ENCODE results near the gene ANKRD60.

The ANKRD60 gene

DNA sequence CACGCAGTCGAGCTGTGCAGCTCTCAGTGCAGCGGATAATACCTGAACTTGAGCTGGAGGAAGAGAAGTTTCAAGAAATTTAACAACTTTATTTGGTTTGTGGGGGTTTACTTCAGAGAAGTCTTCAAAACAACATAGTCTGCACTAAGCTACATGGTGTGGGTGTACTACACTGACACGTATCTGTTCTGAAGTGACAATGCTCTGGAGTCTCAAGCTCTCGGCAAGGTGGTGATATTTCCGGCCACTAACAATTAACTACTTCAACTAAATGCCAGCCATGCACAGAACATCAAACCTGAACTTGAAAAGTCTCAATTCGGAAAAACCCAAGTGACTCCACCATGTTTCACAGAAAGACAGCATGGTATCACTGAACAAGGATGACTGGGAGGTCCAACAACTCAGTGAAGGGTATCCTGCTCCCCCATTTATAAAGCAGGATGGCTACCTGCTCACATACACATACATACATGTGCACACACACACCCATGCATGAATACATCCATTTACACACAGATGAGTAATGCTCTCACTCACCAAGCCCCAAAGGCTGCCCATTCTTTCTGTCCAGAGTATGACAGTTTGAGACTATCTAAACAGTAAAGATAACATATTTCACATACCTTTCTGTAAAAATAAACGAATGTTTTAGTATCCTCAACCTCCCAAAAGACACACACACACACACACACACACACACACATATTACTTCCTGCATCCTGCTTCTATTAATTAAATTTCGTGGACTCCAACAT lies 15.4 kb upstream of the ANKRD60 start:
- Histone ChIP-seq H3K9me3 (ENCODE audit: control insufficient read depth, insufficient read depth, low read length) (no peaks in the 10 kb centered on the region), H3K9ac (ENCODE audit: low read depth, low read length) (no peak overlapping the region), H3K27ac (ENCODE audit: low read depth, low read length) (no peak overlapping the region), H3K4me3 (ENCODE audit: low read depth, low read length) (no peak overlapping the region), H3K27me3 (ENCODE audit: control insufficient read depth, insufficient read depth, low read length) (no peaks in the 10 kb centered on the region), H3K4me1 (ENCODE audit: control insufficient read depth, insufficient read depth, low read length) (0 out of 2 replicates have a peak, but pooled peaks cover 3% of the 10 kb centered on the region), H3K36me3 (ENCODE audit: control insufficient read depth, insufficient read depth, low read length) (peaks cover 52% of the 10 kb centered on the region)

DNA sequence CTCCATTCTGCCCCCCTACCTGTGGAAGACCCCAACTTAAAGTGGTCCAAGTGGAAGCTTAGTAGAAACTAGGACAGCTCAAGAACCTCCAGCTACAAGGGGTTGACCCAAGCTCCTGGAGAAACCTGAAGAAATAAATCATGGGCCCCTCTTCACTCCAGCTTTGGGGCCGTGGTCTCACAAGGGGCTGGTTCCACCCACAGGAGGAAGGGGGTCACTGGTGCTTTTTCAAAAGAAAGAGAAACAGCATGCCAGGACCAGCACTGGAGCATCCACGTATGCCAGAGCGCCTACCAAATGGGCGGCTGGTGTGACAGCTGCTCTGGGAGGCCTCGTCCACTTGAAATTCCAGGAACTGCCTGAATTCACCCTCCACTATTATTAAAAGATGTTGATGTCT lies 14.4 kb upstream of the ANKRD60 start:
- H3K27ac ChIP-seq (ENCODE audit: low read depth, low read length) = no peak overlapping the region
- no peaks in the 10 kb centered on the region for H3K9me3 ChIP-seq (ENCODE audit: control insufficient read depth, insufficient read depth, low read length)
- no peak overlapping the region for H3K4me3 ChIP-seq (ENCODE audit: low read depth, low read length)
- H3K9ac ChIP-seq (ENCODE audit: low read depth, low read length) = no peak overlapping the region
- H3K36me3 ChIP-seq (ENCODE audit: control insufficient read depth, insufficient read depth, low read length) = peaks cover 50% of the 10 kb centered on the region
- no peaks in the 10 kb centered on the region for H3K27me3 ChIP-seq (ENCODE audit: control insufficient read depth, insufficient read depth, low read length)
- no peaks in the 10 kb centered on the region for H3K4me1 ChIP-seq (ENCODE audit: control insufficient read depth, insufficient read depth, low read length)

DNA sequence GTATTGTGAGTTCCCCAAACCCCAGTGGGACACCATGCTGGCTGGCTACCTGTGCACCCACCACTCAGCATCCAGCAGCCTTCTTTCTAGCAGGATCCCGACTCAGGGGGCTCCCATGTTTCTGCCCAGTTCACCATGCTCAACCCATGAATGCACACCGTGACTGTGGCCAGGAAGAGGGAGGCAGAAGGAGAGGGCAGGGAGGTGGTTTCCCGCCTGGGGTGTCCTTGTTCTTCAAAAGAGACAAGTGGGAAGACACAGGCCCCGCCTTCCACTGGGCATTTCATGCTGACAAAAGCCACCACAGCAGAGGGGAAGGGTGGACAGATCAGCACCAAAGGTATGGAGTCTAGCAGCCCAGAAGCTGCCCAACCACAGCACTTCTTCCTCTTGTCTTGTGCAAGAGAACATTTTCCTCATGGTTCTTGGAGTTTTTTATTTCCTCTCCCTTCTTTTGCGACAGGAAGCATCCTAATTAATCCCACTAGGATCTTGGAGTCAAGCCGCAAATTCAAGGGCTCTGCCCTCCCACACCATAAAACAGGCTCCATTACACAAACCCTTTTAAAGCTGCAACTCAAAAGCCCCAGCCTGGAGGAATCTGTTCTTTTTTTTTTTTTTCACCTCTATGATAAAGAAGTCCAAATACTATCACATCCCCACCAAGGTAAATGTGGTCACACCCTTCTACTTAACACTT lies 13.5 kb upstream of the ANKRD60 start:
- Histone ChIP-seq H3K9me3 (ENCODE audit: control insufficient read depth, insufficient read depth, low read length) (no peaks in the 10 kb centered on the region), H3K27ac (ENCODE audit: low read depth, low read length) (no peak overlapping the region), H3K9ac (ENCODE audit: low read depth, low read length) (no peak overlapping the region), H3K4me1 (ENCODE audit: control insufficient read depth, insufficient read depth, low read length) (no peaks in the 10 kb centered on the region), H3K27me3 (ENCODE audit: control insufficient read depth, insufficient read depth, low read length) (peaks cover under 1% of the 10 kb centered on the region; the same call in 1 of the 2 replicates), H3K36me3 (ENCODE audit: control insufficient read depth, insufficient read depth, low read length) (peaks cover 41% of the 10 kb centered on the region), H3K4me3 (ENCODE audit: low read depth, low read length) (no peak overlapping the region)

DNA sequence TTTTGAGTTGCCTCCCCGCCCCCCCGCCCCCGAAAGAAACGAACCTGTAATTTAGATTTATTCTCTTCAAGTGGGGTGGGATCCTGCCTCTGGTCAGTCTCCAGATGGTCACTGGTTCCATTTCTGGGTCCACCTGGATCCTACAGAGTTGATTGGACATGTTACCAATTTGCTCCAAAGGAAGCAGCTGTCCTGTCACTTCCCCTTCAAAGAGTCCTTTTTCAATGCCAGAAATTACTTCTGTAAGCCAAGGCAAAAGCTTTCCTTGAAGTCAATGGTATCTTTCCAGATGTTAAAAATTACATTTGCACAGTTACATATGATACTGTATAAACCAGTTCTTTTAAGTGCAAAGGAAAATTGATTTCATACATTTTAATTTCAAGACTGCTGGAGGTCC lies 12.0 kb upstream of the ANKRD60 start:
- H3K4me1 ChIP-seq (ENCODE audit: control insufficient read depth, insufficient read depth, low read length) = 0 out of 2 replicates have a peak, but pooled peaks cover 2% of the 10 kb centered on the region
- peaks cover 26% of the 10 kb centered on the region for H3K36me3 ChIP-seq (ENCODE audit: control insufficient read depth, insufficient read depth, low read length)
- H3K27me3 ChIP-seq (ENCODE audit: control insufficient read depth, insufficient read depth, low read length) = peaks cover 8% of the 10 kb centered on the region; the same call in 1 of the 2 replicates
- no peak overlapping the region for H3K9ac ChIP-seq (ENCODE audit: low read depth, low read length)
- H3K27ac ChIP-seq (ENCODE audit: low read depth, low read length) = no peak overlapping the region
- H3K4me3 ChIP-seq (ENCODE audit: low read depth, low read length) = no peak overlapping the region
- H3K9me3 ChIP-seq (ENCODE audit: control insufficient read depth, insufficient read depth, low read length) = no peaks in the 10 kb centered on the region

DNA sequence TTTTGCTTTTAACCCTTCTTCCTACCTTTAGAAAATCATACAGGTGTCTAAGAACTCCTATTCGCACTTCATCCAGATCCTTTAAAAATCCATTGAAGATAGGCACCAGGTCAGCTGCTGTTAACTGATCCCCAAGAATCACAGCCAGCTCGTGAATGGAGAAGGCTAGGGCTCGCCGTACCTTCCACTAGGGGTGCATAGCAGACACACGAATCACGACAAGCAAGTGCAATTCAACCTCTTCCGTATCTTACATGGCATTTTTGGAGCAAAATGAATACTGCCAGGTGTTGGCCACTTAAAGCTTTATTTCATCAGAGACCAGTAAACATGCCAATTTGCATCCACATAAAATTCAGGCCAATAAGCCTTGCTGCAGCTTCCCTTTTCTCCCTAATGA lies 10.8 kb upstream of the ANKRD60 start:
- H3K27ac ChIP-seq (ENCODE audit: low read depth, low read length) = no peak overlapping the region
- H3K4me1 ChIP-seq (ENCODE audit: control insufficient read depth, insufficient read depth, low read length) = 0 out of 2 replicates have a peak, but pooled peaks cover 2% of the 10 kb centered on the region
- no peak overlapping the region for H3K4me3 ChIP-seq (ENCODE audit: low read depth, low read length)
- no peaks in the 10 kb centered on the region for H3K9me3 ChIP-seq (ENCODE audit: control insufficient read depth, insufficient read depth, low read length)
- peaks cover 22% of the 10 kb centered on the region for H3K36me3 ChIP-seq (ENCODE audit: control insufficient read depth, insufficient read depth, low read length)
- peaks cover 8% of the 10 kb centered on the region; the same call in 1 of the 2 replicates for H3K27me3 ChIP-seq (ENCODE audit: control insufficient read depth, insufficient read depth, low read length)
- no peak overlapping the region for H3K9ac ChIP-seq (ENCODE audit: low read depth, low read length)

- H3K9ac ChIP-seq (ENCODE audit: low read depth, low read length) = no peak overlapping the region
These were observed 10.0 kb upstream of the ANKRD60 start for GRCh38 chr20:58238490-58238889.

DNA sequence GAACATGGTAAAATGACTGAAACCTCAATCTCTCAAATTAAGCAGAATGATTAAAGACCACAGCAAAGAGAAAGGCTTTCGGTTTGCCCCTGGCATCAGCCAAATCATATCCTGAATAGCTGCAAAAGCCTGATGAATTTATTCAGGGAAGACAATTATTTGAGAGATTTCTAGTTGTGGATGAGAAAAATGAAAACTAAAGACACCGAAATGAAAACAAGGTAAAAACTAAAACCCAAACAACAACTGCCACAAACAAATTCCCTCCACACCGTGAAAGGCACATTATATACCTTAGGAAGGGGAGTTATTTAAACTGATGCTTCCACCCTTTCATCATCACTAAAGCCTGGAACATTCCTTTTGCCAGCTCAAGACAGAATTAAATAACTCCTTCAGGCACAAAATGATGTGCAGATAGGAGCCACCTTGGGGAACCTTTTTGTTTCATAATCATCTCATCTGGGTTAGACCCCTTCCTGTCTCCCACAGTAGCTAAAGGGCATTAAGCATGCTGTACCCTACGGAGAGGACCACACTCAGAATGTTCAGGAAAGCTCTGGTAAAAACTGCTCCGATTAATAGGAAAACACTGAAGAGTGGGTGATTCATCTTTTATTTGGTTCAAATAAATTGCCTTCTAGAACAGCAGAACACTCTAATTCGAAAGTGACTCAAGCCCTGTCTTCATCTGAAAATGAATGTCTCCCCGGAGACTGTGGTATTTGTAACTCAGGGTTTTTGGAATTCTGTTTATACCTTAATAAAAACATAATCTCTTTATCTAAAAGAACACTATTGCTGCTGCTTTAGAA lies 9.1 kb upstream of the ANKRD60 start:
- Histone ChIP-seq H3K27ac (ENCODE audit: low read depth, low read length) (no peak overlapping the region), H3K4me1 (ENCODE audit: control insufficient read depth, insufficient read depth, low read length) (0 out of 2 replicates have a peak, but pooled peaks cover 2% of the 10 kb centered on the region), H3K4me3 (ENCODE audit: low read depth, low read length) (no peak overlapping the region), H3K36me3 (ENCODE audit: control insufficient read depth, insufficient read depth, low read length) (peaks cover 8% of the 10 kb centered on the region), H3K9me3 (ENCODE audit: control insufficient read depth, insufficient read depth, low read length) (no peaks in the 10 kb centered on the region), H3K27me3 (ENCODE audit: control insufficient read depth, insufficient read depth, low read length) (peaks cover 8% of the 10 kb centered on the region; the same call in 1 of the 2 replicates), H3K9ac (ENCODE audit: low read depth, low read length) (no peak overlapping the region)

More at GRCh38 chr20:58238490-58238889, 10.0 kb upstream of the ANKRD60 start:
- peaks cover 17% of the 10 kb centered on the region for H3K36me3 ChIP-seq (ENCODE audit: control insufficient read depth, insufficient read depth, low read length)
- no peak overlapping the region for H3K27ac ChIP-seq (ENCODE audit: low read depth, low read length)
- no peaks in the 10 kb centered on the region for H3K9me3 ChIP-seq (ENCODE audit: control insufficient read depth, insufficient read depth, low read length)
- H3K4me3 ChIP-seq (ENCODE audit: low read depth, low read length) = no peak overlapping the region
- H3K27me3 ChIP-seq (ENCODE audit: control insufficient read depth, insufficient read depth, low read length) = peaks cover 8% of the 10 kb centered on the region; the same call in 1 of the 2 replicates
- 0 out of 2 replicates have a peak, but pooled peaks cover 2% of the 10 kb centered on the region for H3K4me1 ChIP-seq (ENCODE audit: control insufficient read depth, insufficient read depth, low read length)

DNA sequence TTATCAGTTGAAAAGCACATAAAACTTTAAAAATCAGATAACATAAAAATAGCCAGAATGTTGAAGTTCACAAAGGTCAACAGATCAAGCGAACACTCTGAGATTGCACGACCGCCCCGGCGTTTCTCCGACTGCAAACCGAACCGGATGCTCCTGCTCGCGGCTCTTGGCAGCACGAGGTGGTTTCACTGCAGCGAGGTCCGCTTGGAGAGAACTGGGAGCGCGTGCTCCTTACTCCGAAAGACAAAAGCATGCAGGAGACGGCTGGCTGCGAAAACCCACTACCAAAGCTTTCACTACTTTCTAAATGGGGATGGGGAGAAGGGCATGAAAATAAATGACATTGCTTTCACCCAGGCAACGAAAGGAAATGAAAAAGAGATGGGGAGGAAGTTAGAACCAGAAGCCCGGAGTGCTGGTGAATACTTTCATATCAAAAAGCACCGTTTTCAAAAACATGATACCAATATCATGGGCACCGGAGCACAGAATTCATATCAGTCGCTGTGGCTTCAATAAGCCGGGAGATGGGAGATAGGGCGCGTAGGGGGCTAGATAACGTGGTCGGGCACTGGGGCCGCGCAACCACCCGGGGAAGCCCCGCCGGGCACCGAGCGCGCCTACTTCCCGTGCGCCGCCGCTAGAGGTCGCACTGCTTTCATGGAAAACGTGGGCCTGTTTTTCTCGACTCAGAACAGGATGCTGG lies 8.3 kb upstream of the ANKRD60 start:
- Histone ChIP-seq H3K27ac (ENCODE audit: low read depth, low read length) (no peak overlapping the region), H3K4me3 (ENCODE audit: low read depth, low read length) (peak overlapping the region; percentile 63), H3K27me3 (ENCODE audit: control insufficient read depth, insufficient read depth, low read length) (peaks cover 8% of the 10 kb centered on the region; the same call in 1 of the 2 replicates), H3K4me1 (ENCODE audit: control insufficient read depth, insufficient read depth, low read length) (0 out of 2 replicates have a peak, but pooled peaks cover 2% of the 10 kb centered on the region), H3K9me3 (ENCODE audit: control insufficient read depth, insufficient read depth, low read length) (no peaks in the 10 kb centered on the region), H3K9ac (ENCODE audit: low read depth, low read length) (peak overlapping the region; percentile 62), H3K36me3 (ENCODE audit: control insufficient read depth, insufficient read depth, low read length) (0 out of 2 replicates have a peak, but pooled peaks cover 6% of the 10 kb centered on the region)

DNA sequence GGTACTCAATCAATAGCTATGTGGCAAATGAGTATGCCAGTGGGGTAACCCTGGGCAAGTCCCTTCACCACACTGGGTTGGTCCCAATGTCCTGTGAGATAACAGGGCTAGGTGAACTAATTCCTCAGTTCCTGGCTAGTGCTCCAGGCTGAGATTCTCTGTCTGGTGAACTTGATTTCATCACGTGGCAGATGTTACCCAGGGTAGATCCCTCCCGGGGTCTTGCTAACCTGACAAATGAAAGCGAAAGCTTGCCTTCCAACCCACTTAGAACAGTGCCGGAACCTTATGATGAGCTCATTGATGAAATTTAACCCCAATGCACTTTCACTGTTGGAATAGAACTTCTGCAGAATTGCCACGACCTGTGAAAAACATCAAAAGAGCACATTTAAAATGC lies 6.6 kb upstream of the ANKRD60 start:
- Histone ChIP-seq H3K9me3 (ENCODE audit: control insufficient read depth, insufficient read depth, low read length) (no peaks in the 10 kb centered on the region), H3K27me3 (ENCODE audit: control insufficient read depth, insufficient read depth, low read length) (peaks cover 8% of the 10 kb centered on the region; the same call in 1 of the 2 replicates), H3K4me3 (ENCODE audit: low read depth, low read length) (no peak overlapping the region), H3K9ac (ENCODE audit: low read depth, low read length) (no peak overlapping the region), H3K4me1 (ENCODE audit: control insufficient read depth, insufficient read depth, low read length) (peaks cover 4% of the 10 kb centered on the region), H3K36me3 (ENCODE audit: control insufficient read depth, insufficient read depth, low read length) (0 out of 2 replicates have a peak, but pooled peaks cover 6% of the 10 kb centered on the region), H3K27ac (ENCODE audit: low read depth, low read length) (no peak overlapping the region)

DNA sequence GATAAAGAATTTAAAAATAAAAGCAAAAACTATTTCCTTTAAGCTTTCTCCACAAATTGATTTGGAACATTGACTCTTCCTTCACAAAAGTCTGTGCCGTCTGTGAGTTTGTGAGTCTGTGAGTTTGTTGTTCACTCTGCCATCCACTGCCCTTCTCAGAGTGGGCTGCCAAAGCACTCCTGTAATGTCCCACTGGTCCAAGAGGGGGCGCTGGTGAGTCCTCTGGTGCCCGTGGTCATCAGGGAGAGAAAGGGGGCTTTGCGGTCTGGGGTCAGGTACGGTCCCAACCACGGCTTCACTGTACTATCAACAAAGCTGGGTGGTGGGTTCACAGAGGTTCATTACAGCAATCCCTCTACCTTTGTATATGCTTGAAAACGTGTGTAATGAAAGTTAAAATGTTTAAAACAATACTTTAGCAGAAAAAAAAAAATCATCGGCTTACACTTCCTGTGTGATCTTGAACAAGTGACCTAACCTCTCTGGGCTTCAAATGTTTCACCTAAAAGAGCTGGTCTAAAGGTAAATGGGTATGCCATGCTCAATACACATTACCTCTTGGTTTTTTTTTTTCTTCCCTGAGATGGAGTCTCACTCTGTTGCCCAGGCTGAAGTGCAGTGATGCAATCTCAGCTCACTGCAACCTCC lies 5.6 kb upstream of the ANKRD60 start:
- Histone ChIP-seq H3K4me3 (ENCODE audit: low read depth, low read length) (no peak overlapping the region), H3K9ac (ENCODE audit: low read depth, low read length) (no peak overlapping the region), H3K4me1 (ENCODE audit: control insufficient read depth, insufficient read depth, low read length) (peaks cover 12% of the 10 kb centered on the region), H3K9me3 (ENCODE audit: control insufficient read depth, insufficient read depth, low read length) (no peaks in the 10 kb centered on the region), H3K27me3 (ENCODE audit: control insufficient read depth, insufficient read depth, low read length) (peaks cover 9% of the 10 kb centered on the region), H3K36me3 (ENCODE audit: control insufficient read depth, insufficient read depth, low read length) (0 out of 2 replicates have a peak, but pooled peaks cover 6% of the 10 kb centered on the region), H3K27ac (ENCODE audit: low read depth, low read length) (no peak overlapping the region)
